Brain pericyte (primary cell): ENCODE data around the gene FANCL.
"Not testable (repeated sequence)": the region's sequence is repeated elsewhere in the genome, so short reads cannot be mapped to it uniquely, and the experiment has no call there.

ENCODE experiments used
- DNase-seq: peaks from one replicate; pipeline ENCODE4 v3.0.0-alpha.2; 2012; ENCODE audit warnings: low read depth, low spot score

FANCL gene

GRCh38 chr2:58145769-58146168 lies 95.4 kb downstream of the FANCL start:
- DNase-seq = not testable (repeated sequence)

- no peak for DNase-seq
Measured at GRCh38 chr2:58140508-58141072, 100.5 kb downstream of the FANCL start.

GRCh38 chr2:58138396-58139030 lies 102.6 kb downstream of the FANCL start:
- DNase-seq = no peak

GRCh38 chr2:58137856-58138255 lies 103.3 kb downstream of the FANCL start:
- no peak for DNase-seq

GRCh38 chr2:58137221-58137620 lies 103.9 kb downstream of the FANCL start:
- no peak for DNase-seq

- DNase-seq = no peak
Measured at GRCh38 chr2:58135861-58136260, 105.3 kb downstream of the FANCL start.

- no peak for DNase-seq
Measured at GRCh38 chr2:58133395-58133794, 107.7 kb downstream of the FANCL start.

GRCh38 chr2:58131191-58132011 lies 109.7 kb downstream of the FANCL start:
- DNase-seq = peak; percentile 70

GRCh38 chr2:58130238-58130637 lies 110.9 kb downstream of the FANCL start:
- DNase-seq = no peak

- no peak for DNase-seq
Measured at GRCh38 chr2:58127111-58127510, 114.0 kb downstream of the FANCL start.

- no peak for DNase-seq
Measured at GRCh38 chr2:58122540-58122939, 118.6 kb downstream of the FANCL start.

GRCh38 chr2:58122040-58122439 lies 119.1 kb downstream of the FANCL start:
- no peak for DNase-seq

GRCh38 chr2:58120626-58121229 lies 120.4 kb downstream of the FANCL start:
- no peak for DNase-seq

GRCh38 chr2:58113563-58113962 lies 127.6 kb downstream of the FANCL start:
- not testable (repeated sequence) for DNase-seq

- DNase-seq = no peak
Measured at GRCh38 chr2:58110765-58111164, 130.4 kb downstream of the FANCL start.

GRCh38 chr2:58109481-58109880 lies 131.6 kb downstream of the FANCL start:
- no peak for DNase-seq
